Kidney capillary endothelial cell (primary cell): Measurements from ENCODE around the gene ADRM1.

Source experiments
- DNase-seq: peaks from one replicate; pipeline ENCODE4 v3.0.0-alpha.2; 2018; ENCODE audit warnings: low spot score

ADRM1 gene

DNA sequence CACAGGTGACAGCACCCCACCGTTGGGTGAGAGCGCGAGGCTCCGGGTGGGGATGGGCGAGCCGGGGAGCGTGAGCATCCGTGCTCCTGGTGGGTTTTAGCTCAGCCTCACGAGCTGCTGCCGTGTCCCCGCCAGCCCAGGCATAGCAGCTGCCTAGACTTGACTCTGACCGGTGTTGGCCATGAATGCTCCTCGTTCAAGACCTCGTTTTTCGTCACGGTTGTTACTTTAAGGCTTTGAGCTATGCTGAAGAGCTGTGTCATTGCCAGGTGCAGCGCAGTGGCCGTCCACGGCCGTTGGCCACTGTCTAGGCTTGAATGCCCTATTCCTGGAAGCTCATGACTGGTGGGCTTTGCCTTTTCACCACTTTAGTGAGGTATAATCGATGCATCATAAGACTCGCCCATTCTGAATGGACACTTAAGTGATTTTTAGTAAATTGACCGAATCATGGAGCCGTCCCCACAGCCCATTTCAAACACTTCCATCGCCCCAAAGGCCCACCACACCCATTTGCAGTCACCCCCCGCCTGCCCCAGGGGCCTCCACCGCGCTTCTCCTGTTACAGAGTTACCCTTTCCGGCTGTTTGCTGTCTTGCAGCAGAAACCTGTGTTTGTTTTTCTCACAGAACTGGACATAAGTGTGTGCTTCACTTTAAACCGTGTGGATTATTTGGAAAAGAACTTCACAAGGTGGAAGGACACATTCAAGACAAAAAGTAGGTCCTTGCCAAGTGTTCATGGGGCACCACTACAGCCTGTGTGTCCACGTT lies 21.4 kb upstream of the ADRM1 start:
- no peak for DNase-seq

DNA sequence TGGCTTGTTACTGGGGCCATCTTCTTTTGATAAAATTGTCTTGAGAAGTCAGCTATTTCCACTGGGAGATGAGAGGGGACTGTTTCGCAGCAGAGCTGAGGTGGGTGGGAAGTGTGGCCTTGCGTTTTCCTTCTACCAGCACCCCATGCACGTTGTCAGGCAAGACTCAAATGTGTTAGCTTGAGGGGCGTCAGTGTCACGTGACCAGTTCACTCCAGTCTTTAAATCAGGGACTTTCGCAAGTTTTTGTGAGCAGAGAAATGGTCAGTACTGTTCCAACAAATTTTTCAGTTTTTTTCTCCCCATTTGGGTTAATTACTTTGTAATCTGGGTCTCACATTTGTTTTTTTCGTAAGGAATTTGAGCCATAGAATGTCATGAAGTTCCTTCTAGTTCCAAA lies 20.7 kb upstream of the ADRM1 start:
- no peak for DNase-seq

DNA sequence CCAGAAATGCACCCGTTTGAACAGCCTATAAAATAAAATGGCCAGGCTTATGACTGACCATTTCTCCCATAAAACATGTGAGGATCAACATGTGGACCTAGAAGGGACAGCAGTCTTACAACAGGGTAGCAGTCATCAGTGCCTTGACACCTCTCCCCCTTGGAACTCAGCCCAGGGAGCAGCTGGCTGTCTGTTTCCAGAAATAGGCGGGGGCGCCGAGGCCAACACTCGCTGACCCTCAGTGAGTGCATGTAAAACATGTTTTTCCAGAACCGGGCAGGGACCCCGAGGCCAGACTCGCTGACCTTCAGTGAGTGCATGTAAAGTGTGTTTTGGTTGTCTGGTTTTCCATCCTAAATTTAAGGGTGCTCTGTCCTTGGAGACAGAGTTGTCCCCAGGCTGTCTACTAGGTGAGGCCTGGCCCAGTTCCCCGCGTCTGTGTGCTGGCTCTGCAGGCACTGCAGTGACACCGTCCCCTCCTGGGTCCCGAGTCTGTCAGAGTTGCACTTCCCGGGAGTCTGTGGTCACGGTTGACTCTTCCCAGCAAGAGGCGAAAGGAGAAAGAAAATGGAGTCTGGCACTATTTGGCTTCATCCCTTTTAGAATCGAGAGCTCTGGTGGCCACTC lies 19.8 kb upstream of the ADRM1 start:
- no peak for DNase-seq

DNA sequence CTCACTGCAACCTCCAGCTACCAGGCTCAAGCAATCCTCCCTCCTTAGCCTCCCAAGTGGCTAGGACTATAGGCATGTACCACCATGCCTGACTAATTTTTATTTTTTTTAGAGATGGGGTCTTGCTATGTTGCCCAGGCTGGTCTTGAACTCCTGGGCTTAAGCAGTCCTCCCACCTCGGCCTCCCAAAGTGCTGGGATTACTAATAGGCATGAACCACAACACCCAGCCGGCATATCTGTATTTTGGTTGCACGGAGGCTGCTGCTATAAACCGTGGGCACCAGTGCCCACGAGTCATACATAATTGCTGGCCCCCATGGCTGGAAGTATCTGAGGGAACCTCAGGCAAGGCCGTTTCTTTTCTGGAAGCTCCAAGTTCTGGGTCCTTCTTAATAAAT lies 18.3 kb upstream of the ADRM1 start:
- DNase-seq: no peak

DNA sequence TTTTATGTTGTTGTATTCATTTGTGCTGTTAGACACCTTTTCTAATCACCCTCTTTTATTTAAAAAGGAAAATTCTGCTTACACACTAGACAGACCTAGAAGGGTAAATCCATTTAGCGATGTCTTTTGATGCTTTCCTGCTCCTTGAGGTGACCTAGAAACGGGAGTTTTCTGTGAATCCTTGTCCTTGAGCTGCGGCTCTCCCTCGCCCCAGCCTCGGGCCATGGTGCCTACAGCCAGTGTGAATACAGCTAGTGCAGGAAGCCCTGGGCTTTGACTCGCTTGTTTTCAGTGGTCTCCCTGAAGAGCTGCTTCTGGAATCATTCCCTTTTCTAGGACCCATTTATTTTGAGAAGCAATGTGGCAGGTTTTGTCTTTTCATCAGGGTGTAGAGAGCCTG lies 17.6 kb upstream of the ADRM1 start:
- DNase-seq: no peak

DNA sequence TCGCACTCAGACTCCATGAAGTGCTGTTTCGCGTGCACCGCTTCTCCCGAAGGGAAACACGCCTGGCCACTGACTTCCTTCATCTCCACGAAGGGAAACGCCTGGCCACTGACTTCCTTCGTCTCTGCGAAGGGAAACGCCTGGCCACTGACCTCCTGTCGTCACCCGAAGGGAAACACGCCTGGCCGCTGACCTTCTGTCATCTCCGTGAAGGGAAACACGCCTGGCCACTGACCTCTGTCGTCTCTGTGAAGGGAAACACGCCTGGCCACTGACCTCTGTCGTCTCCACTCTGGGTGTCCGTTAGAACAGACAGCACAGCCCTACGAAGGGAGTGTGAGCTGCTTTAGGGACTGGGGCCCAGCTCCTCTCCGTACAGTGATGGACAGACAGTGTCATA lies 17.1 kb upstream of the ADRM1 start:
- peak; percentile 93 for DNase-seq

DNA sequence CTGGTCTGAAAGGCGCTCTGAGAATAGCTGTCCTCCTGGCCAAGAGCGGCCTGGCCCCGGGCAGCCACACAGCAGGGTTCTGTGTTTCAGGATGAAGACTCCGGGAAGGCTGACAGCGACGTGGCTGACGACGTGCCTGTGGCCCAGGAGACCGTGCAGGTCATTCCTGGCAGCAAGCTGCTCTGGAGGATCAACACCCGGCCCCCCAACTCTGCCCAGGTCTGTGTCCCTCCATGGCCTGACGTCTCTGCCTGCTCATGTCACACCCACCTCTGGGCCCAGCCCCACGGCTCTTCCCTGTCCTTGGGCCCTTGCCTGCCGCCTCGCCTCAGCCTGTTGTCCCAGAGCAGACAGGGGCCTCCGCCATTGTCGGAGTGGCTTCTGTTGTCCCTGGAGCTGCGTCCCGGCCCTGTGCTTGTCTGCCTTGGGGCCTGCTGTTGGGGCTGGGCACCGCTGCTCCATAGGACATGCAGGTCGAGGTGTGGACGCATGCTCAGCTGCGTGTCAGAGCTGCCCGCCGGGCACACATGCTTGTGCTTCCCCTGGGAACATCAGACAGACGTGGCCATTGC lies 16.2 kb upstream of the ADRM1 start:
- no peak for DNase-seq

DNA sequence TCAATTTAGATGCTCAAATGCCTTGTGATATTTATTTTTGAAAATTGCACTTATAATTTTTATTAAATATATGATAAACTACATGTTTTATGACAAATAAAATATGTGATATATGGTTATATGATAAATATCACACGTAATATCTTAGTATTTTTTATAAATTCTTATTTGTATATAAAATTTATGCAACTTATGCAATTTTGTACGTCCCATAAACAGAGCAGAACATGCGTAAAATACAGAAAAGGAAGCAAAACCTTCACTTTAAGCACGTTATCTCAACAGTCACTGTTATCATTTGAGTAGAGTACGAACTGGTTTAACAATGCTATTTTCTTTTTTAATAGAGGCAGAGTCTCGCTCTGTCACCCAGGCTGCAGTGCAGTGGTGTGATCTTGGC lies 15.7 kb upstream of the ADRM1 start:
- no peak for DNase-seq

DNA sequence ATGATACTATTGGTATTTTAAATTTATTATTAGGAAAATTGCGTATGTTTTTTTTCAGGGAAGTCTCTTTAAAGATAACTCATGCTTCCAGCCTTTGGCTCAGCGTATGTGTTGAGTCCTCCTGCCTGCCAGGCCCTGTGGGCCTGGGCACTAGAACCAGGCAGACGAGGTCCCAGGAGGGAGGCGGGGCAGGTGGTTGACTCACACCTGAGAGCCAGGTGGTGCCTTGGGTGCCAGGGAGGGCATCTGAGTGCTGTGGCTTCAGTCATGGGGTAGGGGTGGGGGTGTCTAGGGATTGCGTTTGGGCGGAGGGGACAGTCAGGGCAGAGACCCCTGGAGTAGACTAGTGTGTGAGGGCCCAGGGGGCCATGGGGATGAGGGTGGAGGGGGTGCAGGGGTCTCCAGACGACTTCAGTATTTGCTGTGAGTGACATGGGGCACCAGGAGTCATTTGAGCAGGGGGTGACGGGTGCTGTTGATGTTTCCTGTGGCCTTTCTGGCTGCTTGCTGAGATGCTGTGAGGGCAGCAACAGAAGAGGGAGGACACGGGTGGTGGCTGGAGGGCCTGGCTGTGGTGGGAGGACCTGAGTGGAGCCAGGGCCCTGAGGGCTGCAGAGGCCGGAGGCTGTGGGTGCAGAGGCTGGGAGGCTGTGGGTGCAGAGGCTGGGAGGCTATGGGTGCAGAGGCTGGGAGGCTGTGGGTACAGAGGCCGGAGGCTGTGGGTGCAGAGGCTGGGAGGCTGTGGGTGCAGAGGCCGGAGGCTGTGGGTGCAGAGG lies 14.8 kb upstream of the ADRM1 start:
- no peak for DNase-seq

DNA sequence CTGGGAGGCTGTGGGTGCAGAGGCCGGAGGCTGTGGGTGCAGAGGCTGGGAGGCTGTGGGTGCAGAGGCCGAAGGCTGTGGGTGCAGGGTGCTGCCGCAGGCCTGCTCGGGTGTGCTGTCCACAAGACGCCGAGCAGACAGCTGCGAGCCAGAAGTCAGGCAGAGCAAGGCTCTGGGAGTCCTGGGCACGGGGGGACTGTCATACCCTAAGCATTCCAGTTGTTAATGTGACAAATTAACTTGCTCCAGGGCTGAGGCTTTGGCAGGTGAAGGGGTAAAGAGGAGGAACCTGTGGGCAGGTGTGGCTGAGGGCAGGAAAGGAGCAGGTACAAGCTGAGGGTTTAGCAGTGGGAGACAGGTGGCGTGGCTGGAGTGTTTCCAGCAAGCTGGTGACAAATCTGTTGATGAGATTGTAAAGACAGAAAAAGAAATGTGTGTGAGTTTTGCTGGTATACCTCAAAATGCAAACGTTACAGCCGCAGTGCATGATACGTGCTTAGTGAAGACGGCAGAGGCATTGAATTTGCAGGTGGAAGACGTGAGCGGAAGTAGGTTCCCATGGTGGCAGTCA lies 14.2 kb upstream of the ADRM1 start:
- no peak for DNase-seq

DNA sequence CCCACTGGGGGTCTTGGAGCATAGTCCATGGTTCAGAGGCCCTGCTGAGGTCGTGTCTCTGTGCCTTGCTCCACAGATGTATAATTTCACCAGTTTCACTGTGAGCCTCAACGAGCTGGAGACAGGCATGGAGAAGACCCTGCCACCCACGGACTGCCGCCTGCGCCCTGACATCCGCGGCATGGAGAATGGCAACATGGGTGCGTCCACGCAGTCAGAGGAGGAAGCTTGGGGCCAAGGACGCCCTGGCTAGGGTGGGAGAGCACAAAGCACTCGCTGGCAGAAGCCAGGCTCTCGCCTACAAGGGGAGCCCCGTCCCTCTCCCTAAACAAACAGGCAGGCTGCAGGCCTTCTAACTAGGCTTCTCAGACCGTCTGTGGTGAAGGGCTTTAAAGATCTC lies 13.7 kb upstream of the ADRM1 start:
- DNase-seq: no peak

DNA sequence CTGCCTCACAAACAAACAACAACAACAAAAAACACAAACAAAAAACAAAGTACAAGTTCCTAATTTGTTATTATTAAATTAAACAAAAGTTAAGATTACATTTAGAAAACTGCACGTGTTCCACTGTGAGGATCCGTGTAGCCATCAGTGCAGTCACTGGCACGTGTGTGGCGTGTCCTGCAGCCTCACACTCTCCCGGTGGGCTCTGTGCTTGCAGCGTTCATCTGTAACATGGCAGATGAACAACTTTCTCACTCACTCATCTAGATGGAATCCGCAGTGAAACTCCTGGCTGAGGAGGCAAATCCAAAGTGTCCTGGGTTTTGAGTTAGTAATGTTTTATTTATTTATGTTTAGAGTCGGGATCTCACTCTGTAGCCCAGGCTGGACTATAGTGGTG lies 12.9 kb upstream of the ADRM1 start:
- DNase-seq: no peak

DNA sequence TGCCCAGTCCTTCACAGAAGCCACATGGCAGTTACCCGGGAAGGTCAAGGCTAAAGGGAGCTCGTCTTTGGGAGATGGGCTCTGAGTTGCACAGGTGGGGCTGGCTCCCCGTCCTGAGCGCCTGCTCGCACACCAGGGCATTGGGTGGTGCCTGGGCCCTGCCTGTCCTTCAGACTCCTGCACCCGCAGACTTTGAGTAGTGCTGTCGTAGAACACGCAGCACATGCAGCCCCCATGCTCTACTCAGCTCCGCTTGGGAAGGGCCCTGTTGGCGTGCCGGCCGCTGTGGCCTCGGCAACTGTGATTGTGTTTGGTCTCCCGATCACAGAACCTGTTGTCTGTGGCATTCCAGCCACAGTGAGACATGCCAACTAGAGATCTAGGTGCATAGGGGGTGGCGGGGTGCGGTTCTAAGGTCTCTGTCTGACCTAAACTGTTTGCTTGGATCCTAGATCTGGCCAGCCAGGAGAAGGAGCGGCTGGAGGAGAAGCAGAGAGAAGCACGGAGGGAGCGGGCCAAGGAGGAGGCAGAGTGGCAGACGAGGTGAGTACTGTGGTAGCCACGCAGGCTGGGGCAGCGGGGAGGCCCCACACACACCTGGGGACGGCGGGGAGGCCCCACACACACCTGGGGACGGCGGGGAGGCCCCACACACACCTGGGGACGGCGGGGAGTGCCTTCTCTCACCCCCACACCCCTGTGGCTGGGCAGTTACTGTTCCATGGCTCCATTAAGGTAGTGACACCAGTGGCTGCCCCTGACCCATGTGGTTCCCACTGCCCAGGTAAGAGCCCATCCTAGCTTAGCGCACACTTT lies 11.3 kb upstream of the ADRM1 start:
- no peak for DNase-seq

DNA sequence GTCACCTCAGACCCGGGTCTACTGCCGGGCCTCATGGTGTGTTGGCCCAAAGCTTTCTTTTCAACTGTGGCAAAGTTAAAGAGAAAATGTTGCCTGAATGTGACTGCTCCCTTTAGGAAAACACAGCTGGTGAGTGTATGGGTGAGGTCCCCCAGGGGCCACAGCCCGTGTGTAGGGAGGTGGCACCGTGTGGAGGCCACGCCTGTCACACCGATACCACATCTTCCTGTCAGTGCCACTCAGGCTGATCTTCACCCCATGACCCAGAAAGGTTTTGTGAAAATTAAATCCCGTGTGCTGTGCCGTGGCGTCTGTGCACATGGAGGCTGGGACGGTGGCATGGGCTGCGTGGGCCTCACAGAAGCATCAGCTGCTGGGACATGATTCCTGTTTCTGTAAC lies 10.7 kb upstream of the ADRM1 start:
- no peak for DNase-seq

DNA sequence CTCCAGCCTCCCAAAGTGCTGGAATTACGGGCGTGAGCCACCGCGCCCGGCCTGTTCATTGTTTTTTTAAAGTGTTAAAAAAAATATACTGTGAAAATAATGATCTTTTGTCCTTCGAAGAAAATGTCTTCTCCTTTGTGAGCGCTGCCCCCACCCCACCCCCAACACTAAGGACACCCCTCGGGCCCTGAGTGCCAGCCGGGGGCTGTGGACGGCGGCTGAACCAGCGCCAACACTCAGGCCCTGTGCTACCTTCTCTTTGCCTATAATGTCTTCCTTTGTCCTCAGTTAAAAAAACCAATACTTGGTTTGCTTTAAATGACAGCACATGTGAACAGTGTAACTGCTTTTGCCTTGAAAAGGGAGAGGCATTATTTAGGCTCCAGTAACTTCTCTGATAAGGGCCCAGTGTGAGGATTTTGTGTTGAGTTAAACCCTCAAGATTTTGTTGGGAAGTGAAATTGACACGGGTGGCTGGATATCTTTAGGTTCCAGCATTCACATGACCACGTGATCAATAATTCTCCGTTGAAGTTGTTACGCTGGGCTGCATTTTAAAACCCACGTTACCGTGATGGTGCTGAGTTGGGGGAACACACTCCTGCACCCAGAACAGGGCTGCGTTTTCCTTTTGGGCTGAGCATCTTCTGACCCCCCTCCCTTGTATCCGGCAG lies 9.5 kb upstream of the ADRM1 start:
- no peak for DNase-seq

DNA sequence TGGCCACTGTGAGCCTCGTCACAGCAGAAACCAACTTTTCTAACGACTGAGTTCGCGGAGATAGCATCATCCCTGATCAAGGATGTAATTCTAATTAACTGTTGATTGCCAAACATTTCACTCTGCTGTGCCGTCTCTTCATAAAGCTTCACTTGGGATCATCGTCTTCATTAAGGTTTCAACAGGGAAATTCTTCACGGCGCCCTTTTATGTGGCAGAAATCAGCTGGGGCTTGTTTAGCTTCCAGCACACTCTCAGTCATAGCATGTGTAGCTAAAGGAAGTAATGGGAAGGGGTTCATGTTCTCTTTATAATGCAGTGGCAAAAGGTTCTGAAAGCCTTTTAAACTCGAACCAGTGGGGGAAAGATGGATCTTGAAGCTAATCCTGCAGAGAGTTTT lies 8.9 kb upstream of the ADRM1 start:
- no peak for DNase-seq

DNA sequence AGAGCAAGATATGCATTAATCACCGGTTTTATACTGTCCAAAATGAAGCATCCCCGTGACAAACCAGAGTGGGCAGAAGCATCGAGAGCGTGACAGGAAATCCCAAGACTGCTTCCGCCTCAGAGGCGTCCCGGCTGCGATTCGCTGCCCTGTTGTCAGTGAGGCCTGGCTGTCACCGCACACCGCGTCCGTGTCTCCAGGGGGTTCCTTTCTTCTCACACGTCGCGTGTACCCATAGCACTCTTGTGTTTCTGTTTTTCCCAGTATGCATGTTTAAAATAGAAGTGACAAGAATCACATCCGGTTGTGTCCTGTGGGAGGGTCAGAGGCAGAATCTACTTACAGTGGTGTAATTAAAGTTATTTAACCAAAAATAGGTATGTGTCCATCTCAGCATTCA lies 8.3 kb upstream of the ADRM1 start:
- DNase-seq: peak; percentile 25

DNA sequence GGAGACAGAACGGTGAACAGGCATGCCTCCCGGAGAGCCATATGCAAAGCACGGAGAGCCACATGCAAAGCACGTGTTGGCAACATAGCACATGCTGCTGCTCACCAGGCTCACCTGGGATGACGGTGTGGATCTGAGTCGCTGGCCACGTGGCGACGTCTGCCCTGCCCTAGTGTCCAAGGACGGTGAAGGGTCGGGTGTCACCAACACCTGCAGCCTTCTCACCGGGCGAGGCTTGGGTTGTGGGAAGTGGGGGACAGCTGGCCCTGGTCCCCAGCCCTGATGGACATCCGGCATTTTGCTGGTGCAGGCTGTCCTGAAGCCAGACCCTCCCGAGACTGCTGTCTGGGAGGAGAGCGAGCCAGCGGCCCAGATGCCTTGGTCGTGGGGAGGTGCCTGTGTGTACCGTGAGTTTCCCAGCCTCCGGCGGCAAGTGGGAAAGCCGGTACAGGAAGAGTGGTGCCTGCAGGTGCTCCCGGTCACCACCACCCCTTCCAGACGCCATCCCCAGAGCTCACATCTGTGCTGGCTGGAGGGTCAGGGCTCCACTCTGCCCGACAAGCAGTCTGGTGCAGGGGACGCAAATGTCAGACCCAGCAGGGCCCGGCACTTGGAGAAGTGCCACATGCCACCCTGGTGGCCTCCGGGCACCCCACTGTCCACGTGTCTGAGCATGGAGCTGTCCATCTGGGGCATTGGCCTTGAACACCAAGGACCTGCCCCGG lies 5.9 kb upstream of the ADRM1 start:
- no peak for DNase-seq

DNA sequence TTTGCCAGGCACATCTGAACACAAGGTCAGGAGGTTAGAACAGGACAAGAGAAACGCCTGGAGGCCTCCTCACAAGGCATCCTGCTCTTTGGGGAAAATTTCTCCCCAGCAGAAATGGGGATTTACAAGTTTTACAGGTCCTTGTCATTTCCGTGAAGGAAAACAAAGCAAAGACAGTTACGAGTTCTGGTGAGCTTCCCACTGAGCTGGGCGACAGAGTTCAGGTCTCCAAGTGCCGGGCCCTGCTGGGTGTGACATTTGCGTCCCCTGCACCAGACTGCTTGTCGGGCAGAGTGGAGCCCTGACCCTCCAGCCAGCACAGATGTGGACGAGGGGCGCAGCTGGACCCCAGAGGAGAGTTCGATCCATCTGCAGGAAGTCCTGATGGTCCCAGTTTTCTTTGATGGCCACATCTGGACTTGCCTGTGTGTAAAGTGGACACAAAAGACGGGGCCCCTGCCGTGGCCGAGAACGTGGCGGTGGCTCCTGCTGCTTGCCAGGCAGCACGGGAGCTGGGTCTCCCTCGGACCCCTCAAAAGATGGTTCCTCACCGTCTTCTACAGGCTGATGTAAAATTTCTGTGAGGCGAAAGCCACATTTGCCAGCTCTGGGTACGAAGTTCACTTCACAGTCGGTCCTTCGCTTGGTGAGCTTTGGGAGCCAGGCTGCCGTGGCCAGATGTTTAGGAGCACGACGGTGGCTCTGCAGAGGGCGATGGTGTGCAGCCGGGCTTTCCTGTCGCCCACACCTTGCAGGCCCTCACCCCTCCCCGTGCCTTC lies 5.2 kb upstream of the ADRM1 start:
- no peak for DNase-seq
